GM20000 (cell line): ENCODE measurements around the gene PLXNC1.

Experiments
- DNase-seq: peaks from one replicate; pipeline ENCODE4 v3.0.0; 2012; ENCODE audit warnings: low spot score
- CTCF ChIP-seq: IDR thresholded peaks from 2 replicates; pipeline ENCODE4 v1.5.1; 2012; ENCODE audit warnings: mild to moderate bottlenecking, control low read depth; ENCODE audit errors: extremely low read depth, missing control alignments

Gene PLXNC1

GRCh38 chr12:94147991-94148738 is at the start of gene PLXNC1:
TSS of gene PLXNC1 (plus strand) at chr12:94148577. CDS start at chr12:94148972, 395 bp downstream.
- TF ChIP-seq CTCF = no peak
- DNase-seq = peak; percentile 90

- DNase-seq = no peak
- no peak for TF ChIP-seq CTCF
Measured at GRCh38 chr12:94099191-94099590, 49.2 kb upstream of the PLXNC1 start.

- no peak for TF ChIP-seq CTCF
- no peak for DNase-seq
Measured at GRCh38 chr12:94099632-94100031, 48.7 kb upstream of the PLXNC1 start.

- no peak for DNase-seq
- no peak for TF ChIP-seq CTCF
Measured at GRCh38 chr12:94100211-94100627, 48.2 kb upstream of the PLXNC1 start.

GRCh38 chr12:94100990-94101737 is 47.2 kb upstream of the PLXNC1 start:
- DNase-seq = peak; percentile 81
- TF ChIP-seq CTCF = peak; percentile 69

GRCh38 chr12:94101738-94102660 is 46.4 kb upstream of the PLXNC1 start:
- TF ChIP-seq CTCF = peak; percentile 87
- peak; percentile 85 for DNase-seq
